ENCODE measurements around the gene FFAR2.

FFAR2 gene

DNA sequence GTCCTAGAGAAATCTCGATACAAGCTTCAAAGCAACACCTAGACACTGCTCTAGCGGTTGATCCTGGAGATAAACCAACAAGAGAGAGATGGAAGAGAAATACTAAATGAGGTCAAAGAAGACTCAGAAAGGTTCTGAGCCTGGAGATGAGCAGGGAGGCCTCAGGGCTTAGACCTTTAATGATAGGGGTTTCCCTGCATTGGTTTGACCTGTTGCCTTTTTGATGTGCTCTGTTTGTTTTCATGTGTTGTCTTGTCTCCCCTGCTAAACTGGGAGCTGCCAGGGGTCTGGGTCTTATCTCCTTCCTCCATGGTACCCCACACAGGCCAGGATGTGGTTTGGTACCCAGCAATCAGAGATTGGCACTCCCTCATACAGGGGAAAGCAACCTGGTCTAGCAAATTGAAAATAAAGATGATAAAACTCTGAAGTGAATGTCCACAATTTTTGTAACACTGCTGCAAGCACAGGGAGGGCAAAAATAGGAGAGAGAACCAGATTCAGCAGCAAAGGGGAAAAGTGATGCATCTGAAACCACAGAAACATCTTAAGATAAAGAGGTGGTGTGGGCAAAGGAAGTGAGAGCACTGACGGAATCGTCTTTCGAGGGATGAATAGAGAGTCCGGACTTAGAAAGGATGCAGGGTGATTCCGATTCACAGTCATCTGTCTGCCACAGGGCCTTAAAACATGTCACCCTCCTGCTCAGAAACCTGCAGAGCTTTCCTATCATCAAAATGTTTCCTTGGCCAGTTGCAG is 3.5 kb downstream of the FFAR2 start:
- Histone ChIP-seq H3K36me3 (ENCODE audit: low read depth) (no peaks in the 10 kb centered on the region), H3K4me1 (ENCODE audit: insufficient read depth, poor library complexity, severe bottlenecking) (no peaks in the 10 kb centered on the region), H3K9me3 (ENCODE audit: severe bottlenecking) (no peaks in the 10 kb centered on the region), H3K27ac (ENCODE audit: poor library complexity, severe bottlenecking) (no peak overlapping the region), H3K4me3 (ENCODE audit: severe bottlenecking) (no peak overlapping the region), H3K27me3 (ENCODE audit: insufficient read depth, poor library complexity, severe bottlenecking) (peaks cover 22% of the 10 kb centered on the region)
- TF ChIP-seq, protein P1, sequence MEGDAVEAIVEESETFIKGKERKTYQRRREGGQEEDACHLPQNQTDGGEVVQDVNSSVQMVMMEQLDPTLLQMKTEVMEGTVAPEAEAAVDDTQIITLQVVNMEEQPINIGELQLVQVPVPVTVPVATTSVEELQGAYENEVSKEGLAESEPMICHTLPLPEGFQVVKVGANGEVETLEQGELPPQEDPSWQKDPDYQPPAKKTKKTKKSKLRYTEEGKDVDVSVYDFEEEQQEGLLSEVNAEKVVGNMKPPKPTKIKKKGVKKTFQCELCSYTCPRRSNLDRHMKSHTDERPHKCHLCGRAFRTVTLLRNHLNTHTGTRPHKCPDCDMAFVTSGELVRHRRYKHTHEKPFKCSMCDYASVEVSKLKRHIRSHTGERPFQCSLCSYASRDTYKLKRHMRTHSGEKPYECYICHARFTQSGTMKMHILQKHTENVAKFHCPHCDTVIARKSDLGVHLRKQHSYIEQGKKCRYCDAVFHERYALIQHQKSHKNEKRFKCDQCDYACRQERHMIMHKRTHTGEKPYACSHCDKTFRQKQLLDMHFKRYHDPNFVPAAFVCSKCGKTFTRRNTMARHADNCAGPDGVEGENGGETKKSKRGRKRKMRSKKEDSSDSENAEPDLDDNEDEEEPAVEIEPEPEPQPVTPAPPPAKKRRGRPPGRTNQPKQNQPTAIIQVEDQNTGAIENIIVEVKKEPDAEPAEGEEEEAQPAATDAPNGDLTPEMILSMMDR (IDR thresholded peaks at IDR 0.05; ENCODE audit: poor library complexity, severe bottlenecking) = no peak
- no peak for ATAC-seq (ENCODE audit: low read depth)
- DNase-seq (ENCODE audit: low spot score) = no peak

DNA sequence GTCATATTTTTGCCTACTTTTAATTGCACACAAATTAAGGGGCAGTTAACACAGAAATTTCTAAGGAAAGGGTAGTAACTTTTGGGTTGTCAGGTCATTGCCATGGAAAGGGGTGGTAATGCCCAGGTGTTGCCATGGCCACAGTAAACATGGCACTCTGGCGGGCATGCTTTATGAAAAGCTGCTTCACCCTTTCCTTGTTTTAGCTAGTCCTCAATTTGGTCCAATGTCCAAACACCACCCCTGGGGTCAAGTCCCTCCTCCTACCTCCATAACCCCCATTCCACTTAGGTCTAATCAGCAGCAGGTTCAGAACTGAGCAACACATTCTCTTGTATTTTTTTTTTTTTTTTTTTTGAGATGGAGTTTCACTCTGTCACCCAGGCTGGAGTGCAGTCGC is 6.6 kb downstream of the FFAR2 start:
- Histone ChIP-seq H3K36me3 (ENCODE audit: low read depth) (no peaks in the 10 kb centered on the region), H3K27me3 (ENCODE audit: insufficient read depth, poor library complexity, severe bottlenecking) (peaks cover 7% of the 10 kb centered on the region), H3K4me1 (ENCODE audit: insufficient read depth, poor library complexity, severe bottlenecking) (no peaks in the 10 kb centered on the region), H3K9me3 (ENCODE audit: severe bottlenecking) (no peaks in the 10 kb centered on the region), H3K4me3 (ENCODE audit: severe bottlenecking) (no peak overlapping the region), H3K27ac (ENCODE audit: poor library complexity, severe bottlenecking) (no peak overlapping the region)
- no peak for DNase-seq (ENCODE audit: low spot score)
- TF ChIP-seq, protein P1 (IDR thresholded peaks at IDR 0.05; ENCODE audit: poor library complexity, severe bottlenecking) = no peak
- no peak for ATAC-seq (ENCODE audit: low read depth)

DNA sequence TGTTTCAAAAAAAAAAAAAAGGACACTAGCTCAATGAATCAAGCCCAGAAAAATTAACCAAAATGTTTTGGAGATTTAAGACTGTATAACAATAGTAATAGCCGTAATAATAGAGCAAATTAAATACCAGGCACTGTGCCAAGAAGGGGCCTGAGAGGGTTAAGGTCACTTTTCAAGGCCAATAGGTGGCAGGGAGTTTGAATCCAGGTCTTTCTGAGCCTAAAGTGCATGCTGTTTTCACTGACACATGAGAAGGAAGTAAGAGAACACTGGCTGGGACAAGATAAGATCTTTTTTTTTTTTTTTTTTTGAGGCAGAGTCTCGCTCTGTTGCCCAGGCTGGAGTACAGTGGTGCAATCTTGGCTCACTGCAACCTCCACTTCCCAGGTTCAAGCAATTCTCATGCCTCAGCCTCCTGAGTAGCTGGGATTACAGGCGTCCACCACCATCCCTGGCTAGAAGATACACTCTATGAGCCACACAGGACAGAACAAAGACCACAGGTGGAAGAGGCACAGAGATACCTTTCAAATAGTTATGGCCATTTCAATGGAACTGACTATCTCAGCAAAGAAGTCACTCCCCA is 7.7 kb downstream of the FFAR2 start:
- H3K36me3 ChIP-seq (ENCODE audit: low read depth) = no peaks in the 10 kb centered on the region
- H3K9me3 ChIP-seq (ENCODE audit: severe bottlenecking) = no peaks in the 10 kb centered on the region
- no peaks in the 10 kb centered on the region for H3K4me1 ChIP-seq (ENCODE audit: insufficient read depth, poor library complexity, severe bottlenecking)
- H3K4me3 ChIP-seq (ENCODE audit: severe bottlenecking) = no peak overlapping the region
- TF ChIP-seq, protein P1 (IDR thresholded peaks at IDR 0.05; ENCODE audit: poor library complexity, severe bottlenecking) = no peak
- H3K27ac ChIP-seq (ENCODE audit: poor library complexity, severe bottlenecking) = no peak overlapping the region
- H3K27me3 ChIP-seq (ENCODE audit: insufficient read depth, poor library complexity, severe bottlenecking) = no peaks in the 10 kb centered on the region
- ATAC-seq (ENCODE audit: low read depth) = no peak
- DNase-seq (ENCODE audit: low spot score) = no peak

DNA sequence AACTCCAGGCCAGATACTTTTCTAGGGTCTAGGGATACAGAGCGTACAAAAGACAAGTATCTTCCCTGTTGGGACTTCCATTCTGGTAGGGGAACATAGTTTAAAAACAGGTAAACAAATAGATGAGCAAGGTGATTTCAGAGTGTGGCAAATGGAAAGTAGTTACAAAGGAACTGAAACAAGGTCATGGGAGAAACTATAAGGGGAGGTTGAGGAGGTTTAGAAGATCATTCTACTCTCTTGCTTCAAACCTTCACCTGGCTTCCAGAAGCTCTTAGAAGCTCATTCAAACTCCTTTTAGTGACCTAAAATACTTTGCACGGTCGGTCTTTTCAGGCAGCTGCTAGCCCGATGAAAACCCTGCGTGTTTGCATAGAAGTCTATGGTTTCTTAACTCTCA is 9.1 kb downstream of the FFAR2 start:
- H3K4me1 ChIP-seq (ENCODE audit: insufficient read depth, poor library complexity, severe bottlenecking) = no peaks in the 10 kb centered on the region
- no peak overlapping the region for H3K4me3 ChIP-seq (ENCODE audit: severe bottlenecking)
- TF ChIP-seq, protein P1 (IDR thresholded peaks at IDR 0.05; ENCODE audit: poor library complexity, severe bottlenecking) = no peak
- no peaks in the 10 kb centered on the region for H3K36me3 ChIP-seq (ENCODE audit: low read depth)
- no peaks in the 10 kb centered on the region for H3K9me3 ChIP-seq (ENCODE audit: severe bottlenecking)
- no peak for DNase-seq (ENCODE audit: low spot score)
- no peaks in the 10 kb centered on the region for H3K27me3 ChIP-seq (ENCODE audit: insufficient read depth, poor library complexity, severe bottlenecking)
- ATAC-seq (ENCODE audit: low read depth) = no peak
- no peak overlapping the region for H3K27ac ChIP-seq (ENCODE audit: poor library complexity, severe bottlenecking)

DNA sequence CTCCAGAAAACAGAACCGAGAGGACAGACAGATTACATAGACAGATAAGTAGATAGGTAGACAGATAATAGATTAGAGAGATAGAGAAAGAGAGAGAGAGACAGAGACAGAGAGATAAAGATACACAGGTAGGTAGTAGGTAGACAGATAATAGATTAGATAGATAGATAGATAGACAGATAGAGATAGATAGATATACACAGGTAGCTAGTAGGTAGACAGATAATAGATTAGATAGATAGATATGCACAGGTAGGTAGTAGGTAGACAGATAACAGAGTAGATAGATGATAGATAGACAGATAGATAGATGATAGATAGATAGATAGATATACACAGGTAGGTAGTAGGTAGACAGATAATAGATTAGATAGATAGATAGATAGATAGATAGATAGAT is 10.1 kb downstream of the FFAR2 start:
- H3K4me3 ChIP-seq (ENCODE audit: severe bottlenecking) = no peak overlapping the region

More for the DNA sequence above, 10.1 kb downstream of the FFAR2 start:
- Histone ChIP-seq H3K27ac (ENCODE audit: poor library complexity, severe bottlenecking) (no peak overlapping the region), H3K36me3 (ENCODE audit: low read depth) (no peaks in the 10 kb centered on the region), H3K9me3 (ENCODE audit: severe bottlenecking) (no peaks in the 10 kb centered on the region), H3K27me3 (ENCODE audit: insufficient read depth, poor library complexity, severe bottlenecking) (no peaks in the 10 kb centered on the region), H3K4me1 (ENCODE audit: insufficient read depth, poor library complexity, severe bottlenecking) (no peaks in the 10 kb centered on the region)
- DNase-seq (ENCODE audit: low spot score) = no peak
- ATAC-seq (ENCODE audit: low read depth) = no peak
- TF ChIP-seq, protein P1 (IDR thresholded peaks at IDR 0.05; ENCODE audit: poor library complexity, severe bottlenecking) = no peak
